Natural killer cell (primary cell): ENCODE measurements around the gene ELMO1. TPM values are rescaled to one million over a fixed set of nuclear protein-coding genes. Genes with fewer than 3 reads are reported as not detected.

Source experiments
- ATAC-seq, 3 donors: fragments of 150-1000 bp in 2 of 3; fragments of 200-7000 bp in 1 of 3; cut with Tn5 transposase; 1 replicate in 1 of 3; 2 replicates in 2 of 3; pipeline ENCODE4 v1.10.0; 2021; ENCODE audit warnings: mild to moderate bottlenecking in 2 of 3, moderate library complexity in 2 of 3
- DNase-seq, 2 donors: peaks; one replicate each; pipeline versions ENCODE4 v3.0.0 to v3.0.0-alpha.2; 2013 to 2021; ENCODE audit warnings: mixed read lengths in 1 of 2
- H3K27ac ChIP-seq: one replicate; pipeline ENCODE4 v1.5.1; 2013; ENCODE audit warnings: mild to moderate bottlenecking, low read length
- H3K27me3 ChIP-seq: one replicate; pipeline ENCODE4 v1.6.1; 2013; ENCODE audit warnings: low read length; ENCODE audit not compliant: control insufficient read depth, insufficient read depth
- H3K36me3 ChIP-seq: one replicate; pipeline ENCODE4 v1.6.1; 2013; ENCODE audit warnings: low read length; ENCODE audit not compliant: control insufficient read depth, insufficient read depth
- H3K4me1 ChIP-seq: one replicate; pipeline ENCODE4 v1.6.1; 2013; ENCODE audit warnings: low read length; ENCODE audit not compliant: control insufficient read depth, insufficient read depth
- H3K4me3 ChIP-seq: one replicate; pipeline ENCODE4 v1.5.1; 2013; ENCODE audit warnings: low read length
- H3K9me3 ChIP-seq: one replicate; pipeline ENCODE4 v1.6.1; 2013; ENCODE audit warnings: low read length; ENCODE audit not compliant: control insufficient read depth, insufficient read depth
- H3K27ac Mint-ChIP-seq, 2 donors: one replicate each; pipeline ENCODE4 v1.8.0; 2022; ENCODE audit warnings: mild to moderate bottlenecking in 2 of 2, mixed read lengths in 2 of 2, moderate library complexity in 1 of 2
- H3K27me3 Mint-ChIP-seq, 2 donors: one replicate each; pipeline ENCODE4 v1.8.0; 2022; ENCODE audit warnings: low read depth in 2 of 2, mixed read lengths in 2 of 2
- H3K36me3 Mint-ChIP-seq: one replicate; pipeline ENCODE4 v1.8.0; 2022; ENCODE audit warnings: mixed read lengths
- H3K4me1 Mint-ChIP-seq, 2 donors: one replicate each; pipeline ENCODE4 v1.8.0; 2022; ENCODE audit warnings: mixed read lengths in 2 of 2
- H3K4me3 Mint-ChIP-seq: one replicate; pipeline ENCODE4 v1.8.0; 2022; ENCODE audit warnings: mild to moderate bottlenecking, moderate library complexity, mixed read lengths
- H3K9me3 Mint-ChIP-seq, 2 donors: one replicate each; pipeline ENCODE4 v1.8.0; 2022; ENCODE audit warnings: mixed read lengths in 2 of 2
- WGBS: methylation state at CpG from one replicate; pipeline ENCODE4 v1.1.7; 2013; ENCODE audit warnings: missing lambda C conversion rate; ENCODE audit not compliant: insufficient coverage; 5-methylcytosine and 5-hydroxymethylcytosine counted together
- intact Hi-C: fragments of 100-400 bp; cut with micrococcal nuclease; formaldehyde crosslinking; loops from one replicate; pipeline ENCODE4 v1.14.2; 2022
- total RNA-seq, 4 donors: library from RNA; stranded (reverse); fragments of 120-200 nt in 1 of 4; gene quantifications; one replicate each; pipeline versions ENCODE4 v1.2.3 to v1.2.4, GENCODE V29; 2013 to 2022
- TF ChIP-seq, protein P1 (sequence below): fragments of 200-600 bp; IDR thresholded peaks from one replicate; pipeline ENCODE4 v1.8.0; 2022; ENCODE audit warnings: antibody characterized with exemption

Gene ELMO1
- total RNA-seq, 3 donors from 2014 or later (not counting 1 experiment from before 2014, with no cell fraction given) = 127 to 147 (median 130) TPM

DNA sequence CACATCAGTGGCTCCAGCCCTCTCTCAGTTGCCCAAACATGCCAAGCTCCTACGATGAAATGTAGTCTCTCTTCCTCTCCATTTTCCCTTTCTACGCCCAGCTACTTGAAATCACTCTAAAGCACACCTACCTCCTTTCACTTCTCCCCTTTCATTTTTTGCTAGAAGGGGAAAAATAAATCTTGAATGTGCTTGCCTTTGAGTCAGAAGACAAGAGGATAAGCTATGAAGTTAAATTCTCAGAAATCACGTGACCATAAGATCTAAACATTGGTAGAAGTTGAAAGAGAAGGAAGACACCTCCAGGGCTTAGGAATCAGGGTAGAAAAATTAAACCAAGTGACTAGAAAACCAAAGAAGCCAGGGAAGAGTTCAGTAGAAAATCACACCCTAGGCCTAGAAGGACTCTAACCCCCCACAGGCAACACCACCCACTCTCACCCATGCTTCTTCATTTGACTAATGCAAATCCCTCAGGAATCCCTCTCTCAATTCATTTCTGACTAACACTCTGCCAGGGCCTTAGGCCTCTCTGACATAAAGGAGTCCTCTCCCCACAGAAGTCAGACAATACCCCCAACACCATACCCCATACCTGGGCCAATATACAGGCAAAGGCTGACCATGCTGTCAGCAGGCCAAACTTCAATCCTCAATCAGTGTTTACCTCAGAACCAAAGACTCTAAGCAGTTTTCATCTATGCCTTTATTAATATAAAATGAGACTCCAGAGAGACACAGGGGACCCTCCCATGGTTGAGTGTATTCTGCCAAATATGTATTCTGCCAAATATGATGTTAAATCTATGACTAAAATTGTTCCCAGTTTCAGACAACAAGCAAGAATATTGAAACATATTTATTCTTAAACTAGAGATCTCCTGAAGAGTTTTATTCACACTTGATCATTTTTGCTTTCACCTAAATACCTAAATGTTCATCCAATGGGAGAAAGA lies 84.8 kb downstream of the ELMO1 start:
- Histone ChIP-seq H3K36me3 (no peaks in the 10 kb centered on the region), H3K4me1 (peaks cover 13% of the 10 kb centered on the region), H3K9me3 (no peaks in the 10 kb centered on the region), H3K27ac (no peak overlapping the region), H3K4me3 (no peak overlapping the region), H3K27me3 (peaks cover 12% of the 10 kb centered on the region)
- Mint-ChIP-seq H3K27me3 (peaks cover 34 to 73% of the 10 kb centered on the region in 2 donors), H3K4me1 (peaks cover 60 to 88% of the 10 kb centered on the region in 2 donors), H3K36me3 (no peaks in the 10 kb centered on the region), H3K27ac (no peak overlapping the region), H3K4me3 (no peak overlapping the region), H3K9me3 (no peaks in the 10 kb centered on the region)
- intact Hi-C loops = no loop called here
- WGBS = 85% methylated on average over 3 of the region's 3 CpGs
- DNase-seq = peak in 1 of 2 donors; percentile 36
- TF ChIP-seq, protein P1, sequence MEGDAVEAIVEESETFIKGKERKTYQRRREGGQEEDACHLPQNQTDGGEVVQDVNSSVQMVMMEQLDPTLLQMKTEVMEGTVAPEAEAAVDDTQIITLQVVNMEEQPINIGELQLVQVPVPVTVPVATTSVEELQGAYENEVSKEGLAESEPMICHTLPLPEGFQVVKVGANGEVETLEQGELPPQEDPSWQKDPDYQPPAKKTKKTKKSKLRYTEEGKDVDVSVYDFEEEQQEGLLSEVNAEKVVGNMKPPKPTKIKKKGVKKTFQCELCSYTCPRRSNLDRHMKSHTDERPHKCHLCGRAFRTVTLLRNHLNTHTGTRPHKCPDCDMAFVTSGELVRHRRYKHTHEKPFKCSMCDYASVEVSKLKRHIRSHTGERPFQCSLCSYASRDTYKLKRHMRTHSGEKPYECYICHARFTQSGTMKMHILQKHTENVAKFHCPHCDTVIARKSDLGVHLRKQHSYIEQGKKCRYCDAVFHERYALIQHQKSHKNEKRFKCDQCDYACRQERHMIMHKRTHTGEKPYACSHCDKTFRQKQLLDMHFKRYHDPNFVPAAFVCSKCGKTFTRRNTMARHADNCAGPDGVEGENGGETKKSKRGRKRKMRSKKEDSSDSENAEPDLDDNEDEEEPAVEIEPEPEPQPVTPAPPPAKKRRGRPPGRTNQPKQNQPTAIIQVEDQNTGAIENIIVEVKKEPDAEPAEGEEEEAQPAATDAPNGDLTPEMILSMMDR = no peak
- no peak for ATAC-seq

DNA sequence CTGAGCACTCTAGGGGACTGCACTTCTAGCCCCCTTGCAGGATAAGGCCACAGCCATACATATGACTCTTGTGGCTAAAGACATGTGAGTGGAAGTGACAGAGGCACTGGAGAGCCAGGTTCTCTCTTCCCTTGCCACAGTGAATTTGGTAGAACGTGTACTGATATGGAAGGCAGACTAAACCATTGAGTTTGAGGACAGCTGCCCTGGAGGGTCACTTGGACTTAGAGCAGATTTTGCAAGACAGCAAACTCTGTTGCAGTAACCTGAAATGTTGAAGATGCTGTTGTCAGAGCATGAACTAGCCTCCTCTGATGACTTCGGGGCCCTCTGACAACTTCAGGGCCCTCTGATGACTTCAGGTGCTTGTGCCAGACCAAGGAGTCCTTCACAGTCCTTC lies 85.9 kb downstream of the ELMO1 start:
- DNase-seq = no peak
- no peaks in the 10 kb centered on the region for H3K36me3 Mint-ChIP-seq
- Histone ChIP-seq H3K9me3 (no peaks in the 10 kb centered on the region), H3K27ac (no peak overlapping the region), H3K36me3 (no peaks in the 10 kb centered on the region), H3K27me3 (peaks cover 8% of the 10 kb centered on the region), H3K4me1 (peaks cover 13% of the 10 kb centered on the region), H3K4me3 (no peak overlapping the region)
- H3K27ac Mint-ChIP-seq = no peak overlapping the region
- H3K4me1 Mint-ChIP-seq = peaks cover 66 to 92% of the 10 kb centered on the region in 2 donors
- peaks cover 38 to 75% of the 10 kb centered on the region in 2 donors for H3K27me3 Mint-ChIP-seq
- intact Hi-C loops = no loop called here
- TF ChIP-seq, protein P1 = no peak
- 97% methylated on average over 2 of the region's 2 CpGs for WGBS
- H3K9me3 Mint-ChIP-seq = no peaks in the 10 kb centered on the region
- ATAC-seq = no peak
- no peak overlapping the region for H3K4me3 Mint-ChIP-seq

DNA sequence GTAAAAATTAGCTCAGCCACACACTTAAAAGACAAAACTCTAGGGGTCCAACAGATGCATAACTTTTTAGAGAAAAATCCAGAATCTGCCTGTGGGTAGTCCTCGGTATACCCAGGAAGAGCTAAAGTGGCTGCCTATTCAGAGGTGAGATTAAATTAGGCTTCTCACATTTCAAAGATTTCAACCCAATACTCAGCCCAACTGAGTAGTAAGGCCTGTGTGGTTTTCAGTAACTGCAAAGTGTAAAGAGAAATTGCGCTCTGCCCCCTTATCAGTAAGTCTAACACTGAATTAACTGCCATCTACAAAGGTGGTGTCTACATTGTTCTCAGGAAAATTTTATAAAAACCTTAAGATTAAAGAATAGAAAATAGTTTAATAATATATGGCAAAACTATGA lies 88.2 kb downstream of the ELMO1 start:
- DNase-seq (no peak), ATAC-seq (peak; percentile 38 to 84 (median 52))
- H3K27ac Mint-ChIP-seq = no peak overlapping the region
- no peaks in the 10 kb centered on the region for H3K36me3 Mint-ChIP-seq
- intact Hi-C loops = no loop called here
- peaks cover 70 to 88% of the 10 kb centered on the region in 2 donors for H3K4me1 Mint-ChIP-seq
- H3K9me3 Mint-ChIP-seq = no peaks in the 10 kb centered on the region
- H3K27me3 Mint-ChIP-seq = peaks cover 33 to 76% of the 10 kb centered on the region in 2 donors
- peak overlapping the region; percentile 60 for H3K4me3 Mint-ChIP-seq
- WGBS = 17% methylated on average over 1 of the region's 2 CpGs
- Histone ChIP-seq H3K36me3 (no peaks in the 10 kb centered on the region), H3K4me3 (no peak overlapping the region), H3K27ac (no peak overlapping the region), H3K9me3 (no peaks in the 10 kb centered on the region), H3K27me3 (no peaks in the 10 kb centered on the region), H3K4me1 (peaks cover 13% of the 10 kb centered on the region)
- TF ChIP-seq, protein P1 = no peak
